HepG2 (cell line): ENCODE data around the gene SLC38A9. TPM values are rescaled to one million over a fixed set of nuclear protein-coding genes. Genes with fewer than 3 reads are reported as not detected.

ENCODE experiments used
- CBX5 ChIP-seq: sonication (generic); formaldehyde crosslinking; IDR thresholded peaks from 2 replicates; pipeline ENCODE4 v1.4.0; 2020; ENCODE audit warnings: missing genetic modification reagents, borderline replicate concordance
- FOXK1 ChIP-seq: sonication (generic); formaldehyde crosslinking; IDR thresholded peaks from 2 replicates; pipeline ENCODE4 v1.4.0; 2020; ENCODE audit warnings: low read depth, missing genetic modification reagents, borderline replicate concordance
- GATAD1 ChIP-seq: IDR thresholded peaks from 2 replicates; pipeline ENCODE4 v1.6.1; 2016; ENCODE audit warnings: missing genetic modification reagents, missing compliant biosample characterization
- GFI1 ChIP-seq: sonication (generic); formaldehyde crosslinking; IDR thresholded peaks from 2 replicates; pipeline ENCODE4 v1.5.0; 2020; ENCODE audit warnings: missing genetic modification reagents, mild to moderate bottlenecking, borderline replicate concordance
- KAT2B ChIP-seq: fragments of 150-350 bp; IDR thresholded peaks from 2 replicates; pipeline ENCODE4 v1.6.1; 2014; ENCODE audit warnings: low read depth, low read length, borderline replicate concordance
- MAFG ChIP-seq: sonication (generic); formaldehyde crosslinking; IDR thresholded peaks from 2 replicates; pipeline ENCODE4 v1.5.1; 2020; ENCODE audit warnings: mild to moderate bottlenecking, missing genetic modification reagents
- MED1 ChIP-seq: sonication (generic); formaldehyde crosslinking; IDR thresholded peaks from 2 replicates; pipeline ENCODE4 v1.4.0; 2020; ENCODE audit warnings: missing genetic modification reagents
- PHF21A ChIP-seq: sonication (generic); formaldehyde crosslinking; IDR thresholded peaks from 2 replicates; pipeline ENCODE4 v1.5.0; 2020; ENCODE audit warnings: mild to moderate bottlenecking, missing genetic modification reagents
- SALL2 ChIP-seq: sonication (generic); formaldehyde crosslinking; IDR thresholded peaks from 2 replicates; pipeline ENCODE4 v1.8.1; 2023; ENCODE audit warnings: mild to moderate bottlenecking, missing genetic modification reagents, inconsistent platforms
- SIN3A ChIP-seq: IDR thresholded peaks from 2 replicates; pipeline ENCODE4 v1.6.1; 2011; ENCODE audit warnings: low read depth, mild to moderate bottlenecking, control low read depth, low read length, borderline replicate concordance
- SKI ChIP-seq: fragments of 450-650 bp; IDR thresholded peaks from one replicate; pipeline ENCODE4 v1.6.1; 2018; ENCODE audit warnings: mild to moderate bottlenecking; ENCODE audit not compliant: partially characterized antibody
- ZFP91 ChIP-seq: sonication (generic); formaldehyde crosslinking; IDR thresholded peaks from 2 replicates; pipeline ENCODE4 v1.9.0; 2022; ENCODE audit warnings: missing genetic modification reagents, mild to moderate bottlenecking, borderline replicate concordance
- ZNF253 ChIP-seq: sonication (generic); formaldehyde crosslinking; IDR thresholded peaks from 2 replicates; pipeline ENCODE4 v1.8.0; 2022; ENCODE audit warnings: mild to moderate bottlenecking, missing genetic modification reagents, borderline replicate concordance
- ZNF792 ChIP-seq: IDR thresholded peaks from 2 replicates; pipeline ENCODE4 v1.6.1; 2016
- polyA plus RNA-seq, 8 experiments: library from polyadenylated mRNA; depleted of rRNA in 3 of 8; stranded (reverse) in 7 of 8; unstranded in 1 of 8; fragments of >200 nt; fragmentation: Illumina TruSeq in 4 of 8; extraction: Trizol in 4 of 8; gene quantifications; 2 replicates each; pipeline versions ENCODE4 v1.2.1 to v1.2.3, GENCODE V29; 2011 to 2016; ENCODE audit warnings: low read depth in 4 of 8, missing spikeins in 1 of 8, mixed read lengths in 1 of 8; ENCODE audit not compliant: insufficient read depth in 1 of 8
- total RNA-seq, 5 experiments: library from RNA; depleted of rRNA; stranded (reverse); fragments of >200 nt; fragmentation: Illumina TruSeq; extraction: Trizol; gene quantifications; 2 replicates each; pipeline ENCODE4 v1.2.3, GENCODE V29; 2016; ENCODE audit warnings: low read depth in 1 of 5
- TF ChIP-seq, protein P1 (sequence below): IDR thresholded peaks from 2 replicates; pipeline ENCODE4 v1.6.1; 2016; ENCODE audit warnings: mild to moderate bottlenecking, missing biosample characterization, missing genetic modification reagents
- TF ChIP-seq, protein P2 (sequence below): sonication (generic); formaldehyde crosslinking; IDR thresholded peaks from 2 replicates; pipeline ENCODE4 v1.4.0; 2020; ENCODE audit warnings: mild to moderate bottlenecking, missing genetic modification reagents, borderline replicate concordance
- TF ChIP-seq, protein P3 (sequence below): sonication (generic); formaldehyde crosslinking; IDR thresholded peaks from 2 replicates; pipeline ENCODE4 v1.4.0; 2020; ENCODE audit warnings: missing genetic modification reagents, borderline replicate concordance

The SLC38A9 gene
- total and polyA plus RNA-seq, 2 of the 13 experiments (the other 11 are each of a cell fraction or from before 2014, with no cell fraction given): 19.3 to 36.0 TPM

DNA sequence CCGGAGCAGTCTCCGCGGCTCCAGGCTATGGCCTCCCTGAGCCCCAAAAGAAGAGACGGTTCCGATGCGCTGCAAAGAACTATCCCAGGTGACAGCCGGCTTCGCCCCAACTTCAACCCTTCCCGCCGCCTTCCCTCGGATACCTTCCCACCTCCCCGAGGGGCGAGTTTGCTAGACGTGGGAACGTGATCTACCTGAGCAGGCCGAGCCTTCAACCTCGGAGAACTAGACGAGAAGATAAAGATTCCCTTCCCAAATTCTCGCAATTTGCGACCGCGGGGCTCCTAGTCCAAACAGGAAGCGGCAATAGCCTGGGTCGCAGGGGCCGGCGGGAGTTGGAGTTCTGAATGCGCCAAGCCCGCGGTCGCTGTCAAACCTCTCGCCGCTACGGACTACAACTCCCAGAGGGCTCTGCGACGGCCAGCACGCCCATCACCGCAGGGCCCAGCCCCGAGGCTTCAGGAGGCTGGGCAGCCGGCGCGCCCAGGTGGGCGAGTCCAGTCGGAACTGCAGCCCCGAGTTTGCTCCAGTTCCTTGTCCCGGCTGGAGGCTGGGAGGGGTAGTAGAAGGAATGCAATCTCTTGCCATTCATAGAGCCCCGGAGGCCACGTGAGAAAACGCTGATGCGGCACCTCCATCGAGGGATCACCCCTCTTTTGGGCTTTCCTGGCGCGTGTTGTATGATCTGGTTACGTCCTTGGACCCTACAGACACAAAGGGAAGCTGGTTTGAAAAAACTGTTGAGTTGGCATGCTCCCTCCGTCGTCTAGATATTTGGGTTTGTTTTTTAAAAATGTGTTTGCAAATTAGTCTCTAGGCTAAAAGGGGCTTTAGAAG, at the start of gene SLC38A9 (continued):
- TF ChIP-seq ZNF253 (no peak), PHF21A (CRISPR knock-in tag) (peak; percentile 59; the same call in 1 of the 2 replicates), MED1 (CRISPR knock-in tag) (peak; percentile 63; the same call in 1 of the 2 replicates), SKI (peak; percentile 34), CBX5 (CRISPR knock-in tag) (peak; percentile 43; the same call in 1 of the 2 replicates), ZFP91 (CRISPR knock-in tag) (peak; percentile 84; the same call in 1 of the 2 replicates), SIN3A (peak; percentile 51; the same call in 1 of the 2 replicates), GFI1 (CRISPR knock-in tag) (peak; percentile 67; the same call in 1 of the 2 replicates), KAT2B (no peak), GATAD1 (peak; percentile 85), SALL2 (CRISPR knock-in tag) (peak; percentile 63; the same call in 1 of the 2 replicates), ZNF792 (CRISPR knock-in tag) (peak; percentile 22; the same call in 1 of the 2 replicates), FOXK1 (CRISPR knock-in tag) (peak; percentile 47; the same call in 1 of the 2 replicates), MAFG (peak; percentile 68)
- TF ChIP-seq, protein P1, sequence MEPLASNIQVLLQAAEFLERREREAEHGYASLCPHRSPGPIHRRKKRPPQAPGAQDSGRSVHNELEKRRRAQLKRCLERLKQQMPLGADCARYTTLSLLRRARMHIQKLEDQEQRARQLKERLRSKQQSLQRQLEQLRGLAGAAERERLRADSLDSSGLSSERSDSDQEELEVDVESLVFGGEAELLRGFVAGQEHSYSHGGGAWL: peak; percentile 83
- TF ChIP-seq, protein P2, sequence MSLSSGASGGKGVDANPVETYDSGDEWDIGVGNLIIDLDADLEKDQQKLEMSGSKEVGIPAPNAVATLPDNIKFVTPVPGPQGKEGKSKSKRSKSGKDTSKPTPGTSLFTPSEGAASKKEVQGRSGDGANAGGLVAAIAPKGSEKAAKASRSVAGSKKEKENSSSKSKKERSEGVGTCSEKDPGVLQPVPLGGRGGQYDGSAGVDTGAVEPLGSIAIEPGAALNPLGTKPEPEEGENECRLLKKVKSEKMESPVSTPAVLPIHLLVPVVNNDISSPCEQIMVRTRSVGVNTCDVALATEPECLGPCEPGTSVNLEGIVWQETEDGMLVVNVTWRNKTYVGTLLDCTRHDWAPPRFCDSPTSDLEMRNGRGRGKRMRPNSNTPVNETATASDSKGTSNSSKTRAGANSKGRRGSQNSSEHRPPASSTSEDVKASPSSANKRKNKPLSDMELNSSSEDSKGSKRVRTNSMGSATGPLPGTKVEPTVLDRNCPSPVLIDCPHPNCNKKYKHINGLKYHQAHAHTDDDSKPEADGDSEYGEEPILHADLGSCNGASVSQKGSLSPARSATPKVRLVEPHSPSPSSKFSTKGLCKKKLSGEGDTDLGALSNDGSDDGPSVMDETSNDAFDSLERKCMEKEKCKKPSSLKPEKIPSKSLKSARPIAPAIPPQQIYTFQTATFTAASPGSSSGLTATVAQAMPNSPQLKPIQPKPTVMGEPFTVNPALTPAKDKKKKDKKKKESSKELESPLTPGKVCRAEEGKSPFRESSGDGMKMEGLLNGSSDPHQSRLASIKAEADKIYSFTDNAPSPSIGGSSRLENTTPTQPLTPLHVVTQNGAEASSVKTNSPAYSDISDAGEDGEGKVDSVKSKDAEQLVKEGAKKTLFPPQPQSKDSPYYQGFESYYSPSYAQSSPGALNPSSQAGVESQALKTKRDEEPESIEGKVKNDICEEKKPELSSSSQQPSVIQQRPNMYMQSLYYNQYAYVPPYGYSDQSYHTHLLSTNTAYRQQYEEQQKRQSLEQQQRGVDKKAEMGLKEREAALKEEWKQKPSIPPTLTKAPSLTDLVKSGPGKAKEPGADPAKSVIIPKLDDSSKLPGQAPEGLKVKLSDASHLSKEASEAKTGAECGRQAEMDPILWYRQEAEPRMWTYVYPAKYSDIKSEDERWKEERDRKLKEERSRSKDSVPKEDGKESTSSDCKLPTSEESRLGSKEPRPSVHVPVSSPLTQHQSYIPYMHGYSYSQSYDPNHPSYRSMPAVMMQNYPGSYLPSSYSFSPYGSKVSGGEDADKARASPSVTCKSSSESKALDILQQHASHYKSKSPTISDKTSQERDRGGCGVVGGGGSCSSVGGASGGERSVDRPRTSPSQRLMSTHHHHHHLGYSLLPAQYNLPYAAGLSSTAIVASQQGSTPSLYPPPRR: 0 out of 2 replicates have a peak, but pooled peaks have one; percentile 11
- TF ChIP-seq, protein P3, sequence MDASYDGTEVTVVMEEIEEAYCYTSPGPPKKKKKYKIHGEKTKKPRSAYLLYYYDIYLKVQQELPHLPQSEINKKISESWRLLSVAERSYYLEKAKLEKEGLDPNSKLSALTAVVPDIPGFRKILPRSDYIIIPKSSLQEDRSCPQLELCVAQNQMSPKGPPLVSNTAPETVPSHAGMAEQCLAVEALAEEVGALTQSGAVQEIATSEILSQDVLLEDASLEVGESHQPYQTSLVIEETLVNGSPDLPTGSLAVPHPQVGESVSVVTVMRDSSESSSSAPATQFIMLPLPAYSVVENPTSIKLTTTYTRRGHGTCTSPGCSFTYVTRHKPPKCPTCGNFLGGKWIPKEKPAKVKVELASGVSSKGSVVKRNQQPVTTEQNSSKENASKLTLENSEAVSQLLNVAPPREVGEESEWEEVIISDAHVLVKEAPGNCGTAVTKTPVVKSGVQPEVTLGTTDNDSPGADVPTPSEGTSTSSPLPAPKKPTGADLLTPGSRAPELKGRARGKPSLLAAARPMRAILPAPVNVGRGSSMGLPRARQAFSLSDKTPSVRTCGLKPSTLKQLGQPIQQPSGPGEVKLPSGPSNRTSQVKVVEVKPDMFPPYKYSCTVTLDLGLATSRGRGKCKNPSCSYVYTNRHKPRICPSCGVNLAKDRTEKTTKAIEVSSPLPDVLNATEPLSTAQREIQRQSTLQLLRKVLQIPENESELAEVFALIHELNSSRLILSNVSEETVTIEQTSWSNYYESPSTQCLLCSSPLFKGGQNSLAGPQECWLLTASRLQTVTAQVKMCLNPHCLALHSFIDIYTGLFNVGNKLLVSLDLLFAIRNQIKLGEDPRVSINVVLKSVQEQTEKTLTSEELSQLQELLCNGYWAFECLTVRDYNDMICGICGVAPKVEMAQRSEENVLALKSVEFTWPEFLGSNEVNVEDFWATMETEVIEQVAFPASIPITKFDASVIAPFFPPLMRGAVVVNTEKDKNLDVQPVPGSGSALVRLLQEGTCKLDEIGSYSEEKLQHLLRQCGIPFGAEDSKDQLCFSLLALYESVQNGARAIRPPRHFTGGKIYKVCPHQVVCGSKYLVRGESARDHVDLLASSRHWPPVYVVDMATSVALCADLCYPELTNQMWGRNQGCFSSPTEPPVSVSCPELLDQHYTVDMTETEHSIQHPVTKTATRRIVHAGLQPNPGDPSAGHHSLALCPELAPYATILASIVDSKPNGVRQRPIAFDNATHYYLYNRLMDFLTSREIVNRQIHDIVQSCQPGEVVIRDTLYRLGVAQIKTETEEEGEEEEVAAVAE (CRISPR knock-in tag): peak; percentile 51; the same call in 1 of the 2 replicates
